DMS 273 (cell line): Measurements from ENCODE around the gene FSTL5.

Experiments used
- DNase-seq: peaks from one replicate; lab custom pipeline; 2025; ENCODE audit not compliant: unreplicated experiment; lab: John Stamatoyannopoulos, UW

Gene FSTL5

DNA sequence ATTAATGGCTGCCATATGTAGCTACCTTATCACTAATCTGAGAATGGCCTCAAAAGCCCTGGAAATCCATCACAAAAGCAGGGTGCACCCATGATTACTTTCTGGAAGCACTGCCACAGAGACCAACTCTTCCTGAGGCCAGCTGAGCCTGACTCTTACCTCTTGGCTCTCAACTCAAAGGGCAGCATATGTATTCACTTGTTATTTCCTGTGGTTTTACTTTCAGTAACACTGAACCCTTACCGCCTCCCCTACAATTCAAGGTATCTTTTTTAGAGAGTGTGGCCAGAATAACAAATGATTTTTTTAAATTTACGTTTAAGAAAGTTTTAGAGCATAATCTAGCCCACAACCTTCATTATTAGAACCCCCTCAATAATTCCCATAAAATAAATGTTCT lies 434.9 kb downstream of the FSTL5 start:
- no peak for DNase-seq

DNA sequence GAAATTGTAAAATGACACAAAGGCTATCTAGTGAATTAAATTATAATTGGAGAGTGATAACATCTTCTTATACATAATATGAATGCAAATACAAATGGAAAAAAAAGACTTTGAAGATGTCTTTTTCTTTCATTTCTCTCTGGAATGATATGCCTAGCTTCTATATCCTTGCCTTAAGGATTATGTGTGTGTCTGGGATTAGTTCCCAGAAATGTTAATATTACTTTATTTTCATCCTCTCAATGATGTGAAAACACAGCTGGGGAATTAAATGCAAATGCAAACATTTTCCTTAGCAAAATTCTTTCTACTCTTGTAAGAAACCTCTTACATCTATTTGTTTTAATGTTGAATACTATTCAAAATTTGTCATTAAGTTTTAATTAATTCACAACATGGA lies 441.9 kb downstream of the FSTL5 start:
- DNase-seq: no peak

DNA sequence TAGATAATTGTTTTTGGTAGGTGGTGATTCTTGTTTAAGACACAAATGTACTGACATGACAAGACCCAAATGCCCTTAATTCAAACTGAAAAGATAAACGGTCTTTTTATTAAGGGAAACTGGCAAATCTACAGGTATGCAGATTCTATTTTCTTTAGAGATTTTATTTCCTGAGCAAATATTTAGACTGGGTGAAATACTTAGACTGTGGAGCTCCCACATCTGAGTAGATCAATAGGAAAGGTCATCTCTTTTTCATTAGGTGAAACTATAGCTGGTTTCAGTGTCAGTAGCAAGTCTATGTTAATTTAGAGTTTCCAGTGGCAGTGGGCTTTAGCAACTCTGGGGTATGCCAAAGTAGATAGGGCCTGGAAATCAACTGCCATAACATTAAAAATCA lies 446.7 kb downstream of the FSTL5 start:
- DNase-seq: no peak

DNA sequence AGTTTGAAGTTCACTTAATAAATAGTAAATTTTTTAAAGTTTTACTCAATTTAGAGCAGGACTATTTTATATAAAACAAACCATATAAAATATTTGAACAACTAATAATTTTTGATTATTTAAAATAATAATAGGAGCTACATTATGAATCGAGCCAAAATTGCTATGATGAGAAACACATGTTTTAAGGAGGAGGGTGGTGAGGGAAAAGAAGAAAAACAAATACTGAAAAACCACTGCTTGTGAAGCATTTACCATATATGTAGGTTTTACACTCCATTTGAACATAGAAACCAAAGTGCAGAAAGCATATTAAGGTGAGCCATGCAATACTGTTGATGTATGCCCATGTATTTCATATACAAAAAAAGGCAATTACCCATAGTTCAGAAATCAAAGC lies 448.9 kb downstream of the FSTL5 start:
- no peak for DNase-seq

DNA sequence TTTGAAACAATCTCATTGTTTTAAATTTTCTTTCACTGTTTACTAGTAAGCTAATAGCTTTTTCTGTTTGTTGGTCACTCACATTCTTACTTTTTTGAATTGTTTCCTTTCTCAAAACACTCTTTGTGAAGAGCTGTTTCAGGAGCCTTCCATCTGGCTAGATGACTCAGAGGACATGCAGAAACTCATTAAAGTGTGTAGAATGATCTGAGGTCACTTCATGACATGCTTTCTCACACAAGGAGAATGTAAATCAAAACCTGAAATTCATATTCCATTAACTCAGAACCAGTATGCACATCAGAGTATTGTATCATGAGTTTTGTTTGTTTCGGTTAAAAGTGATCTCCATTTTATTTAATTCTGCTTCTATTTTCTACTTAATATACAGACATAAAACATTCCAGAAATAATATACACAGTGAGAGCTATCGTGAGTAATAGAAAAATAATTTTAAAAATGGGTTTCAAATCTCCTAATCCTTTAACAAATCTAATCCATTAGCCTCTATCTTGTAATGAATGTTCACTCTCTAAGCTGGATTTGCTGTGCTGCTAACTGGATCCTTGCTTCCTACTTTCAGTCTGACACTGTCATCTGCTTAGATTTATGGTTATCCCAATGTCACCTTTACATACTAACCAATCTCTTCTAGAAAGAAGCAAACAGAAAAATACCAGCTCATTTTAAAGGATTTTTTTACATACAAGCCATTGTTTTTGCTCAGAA lies 449.6 kb downstream of the FSTL5 start:
- DNase-seq: peak; percentile 62

DNA sequence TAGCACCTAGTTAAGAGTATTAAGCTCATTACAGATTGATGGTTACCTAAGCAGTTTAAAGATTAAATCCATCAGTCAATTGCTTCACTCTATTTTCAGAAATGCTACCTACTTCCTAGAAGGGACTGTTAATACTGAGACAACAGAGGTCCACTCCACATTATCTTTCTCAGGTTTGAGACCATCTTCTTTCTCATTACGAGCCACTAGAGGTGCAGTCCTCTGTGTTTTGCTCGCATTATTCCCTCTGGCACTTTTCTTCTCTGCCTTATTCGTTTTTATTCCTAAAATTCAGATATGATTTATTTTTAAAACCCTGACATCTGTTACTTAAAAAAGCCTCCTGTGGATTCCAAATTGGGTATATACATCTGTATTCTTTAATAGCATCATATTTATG lies 459.1 kb downstream of the FSTL5 start:
- DNase-seq: no peak

DNA sequence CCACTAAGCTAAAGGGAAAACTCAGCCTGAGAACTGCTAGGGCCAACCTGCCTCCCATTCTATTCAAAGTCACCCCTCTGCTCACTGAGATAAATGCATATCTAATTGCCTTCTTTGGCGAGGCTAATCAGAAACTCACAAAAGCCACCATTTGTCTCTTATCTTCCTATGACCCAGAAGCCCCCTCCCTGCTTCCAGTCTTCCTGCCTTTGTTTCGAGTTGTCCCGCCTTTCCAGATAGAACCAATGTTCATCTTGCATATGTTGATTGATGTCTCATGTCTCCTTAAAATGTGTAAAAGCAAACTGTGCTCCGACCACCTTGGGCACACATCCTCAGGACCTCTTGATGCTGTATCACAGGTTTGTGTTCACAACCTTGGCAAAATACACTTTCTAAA lies 459.8 kb downstream of the FSTL5 start:
- DNase-seq: no peak

DNA sequence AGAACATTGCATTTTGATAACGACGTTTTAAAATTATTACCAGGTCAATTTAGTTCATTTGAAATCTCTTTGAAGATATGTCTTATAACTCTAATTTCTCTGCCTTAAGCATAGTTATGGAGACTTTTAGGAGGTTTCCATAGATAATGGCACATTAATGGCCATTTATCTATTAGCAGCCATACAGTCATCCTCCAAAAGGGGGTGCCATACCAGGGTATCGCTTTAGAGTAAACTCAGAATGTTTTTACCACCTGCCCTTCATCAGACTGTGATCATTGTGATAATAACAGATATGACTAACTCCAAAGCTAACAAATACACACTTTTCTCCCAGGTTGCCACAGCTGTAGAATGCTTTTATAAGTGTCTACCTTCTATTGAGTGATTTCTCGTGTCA lies 461.5 kb downstream of the FSTL5 start:
- no peak for DNase-seq

DNA sequence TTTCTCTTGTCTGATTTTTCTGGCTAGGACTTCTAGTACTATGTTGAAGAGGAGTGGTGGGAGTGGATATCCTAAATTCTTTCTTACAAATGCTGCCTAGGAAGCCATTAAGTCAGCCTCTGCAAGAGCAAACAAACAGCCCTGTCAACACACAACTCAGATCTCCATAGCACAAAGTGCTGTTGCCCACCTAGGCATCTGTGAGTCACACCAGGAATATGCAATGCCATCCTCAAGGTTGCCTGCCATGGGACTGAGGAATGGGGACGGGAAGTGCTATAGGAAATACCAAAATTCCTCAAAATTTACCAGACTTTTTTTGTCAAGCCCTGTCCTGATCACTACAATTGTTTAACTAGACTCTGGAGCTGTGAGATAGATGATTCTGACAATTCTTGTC lies 466.9 kb downstream of the FSTL5 start:
- DNase-seq: no peak

DNA sequence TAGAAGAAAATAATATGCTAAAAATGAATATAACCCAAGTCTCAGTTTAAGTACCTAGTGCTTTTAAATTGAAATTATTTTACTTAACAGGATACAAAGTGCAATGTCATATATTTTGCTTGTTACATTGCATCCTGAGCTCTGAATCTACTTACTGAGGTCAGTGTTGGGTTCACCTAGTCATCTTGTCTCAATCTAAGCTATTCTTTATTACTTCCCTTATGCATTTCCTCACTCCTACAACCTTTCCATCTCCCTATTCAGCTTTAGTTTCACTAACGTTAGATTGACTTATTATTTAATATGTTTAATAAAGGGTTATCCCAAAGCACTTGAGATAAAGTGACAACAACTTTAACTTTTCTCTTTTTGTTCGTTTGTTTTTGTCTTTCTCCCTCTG lies 483.7 kb downstream of the FSTL5 start:
- no peak for DNase-seq

DNA sequence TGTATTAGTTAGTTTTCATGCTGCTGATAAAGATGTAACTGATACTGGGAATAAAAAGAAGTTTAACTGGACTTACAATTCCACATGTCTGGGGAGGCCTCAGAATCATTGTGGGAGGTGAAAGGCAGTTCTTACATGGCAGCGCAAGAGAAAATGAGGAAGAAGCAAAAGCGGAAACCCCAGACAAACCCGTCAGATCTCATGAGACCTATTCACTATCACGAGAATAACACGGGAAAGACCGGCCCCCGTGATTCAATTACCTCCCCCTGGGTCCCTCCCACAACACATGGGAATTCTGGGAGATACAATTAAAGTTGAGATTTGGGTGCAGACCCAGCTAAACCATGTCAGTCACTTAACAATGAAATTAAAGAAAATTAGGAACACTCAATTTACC lies 499.1 kb downstream of the FSTL5 start:
- DNase-seq: no peak

DNA sequence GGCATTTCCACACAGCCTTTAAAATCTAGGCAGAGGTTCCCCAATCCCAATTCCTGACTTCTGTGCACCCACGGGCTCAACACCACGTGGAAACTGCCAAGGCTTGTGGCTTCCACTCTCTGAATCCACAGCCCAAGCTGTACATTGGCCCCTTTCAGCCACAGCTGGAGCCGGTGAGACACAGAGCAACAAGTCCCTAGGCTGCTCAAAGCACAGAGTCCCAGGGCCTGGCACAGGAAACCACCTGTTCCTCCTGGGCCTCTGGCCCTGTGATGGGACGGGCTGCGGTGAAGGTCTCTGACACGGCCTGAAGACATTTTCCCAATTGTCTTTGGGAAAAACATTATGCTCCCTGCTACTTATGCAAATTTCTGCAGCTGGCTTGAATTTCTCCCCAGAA lies 500.0 kb downstream of the FSTL5 start:
- no peak for DNase-seq

DNA sequence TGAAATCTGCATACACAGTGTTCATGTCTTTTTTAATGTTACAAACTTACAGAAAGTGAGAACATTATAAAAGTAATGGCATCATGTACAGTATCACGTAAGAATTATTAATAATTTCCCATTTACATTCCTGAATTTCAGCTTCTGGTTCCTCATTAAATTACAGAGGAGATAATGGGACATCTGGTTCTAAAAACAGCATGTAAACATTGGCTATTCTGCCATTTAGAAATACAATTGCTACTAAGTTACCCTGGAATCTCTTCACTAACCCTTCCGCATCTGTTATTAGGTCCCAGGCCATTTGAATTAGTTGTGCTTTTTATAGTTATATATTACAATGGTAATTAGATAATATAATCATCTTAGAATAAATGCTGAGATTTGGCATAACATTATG lies 505.1 kb downstream of the FSTL5 start:
- no peak for DNase-seq

DNA sequence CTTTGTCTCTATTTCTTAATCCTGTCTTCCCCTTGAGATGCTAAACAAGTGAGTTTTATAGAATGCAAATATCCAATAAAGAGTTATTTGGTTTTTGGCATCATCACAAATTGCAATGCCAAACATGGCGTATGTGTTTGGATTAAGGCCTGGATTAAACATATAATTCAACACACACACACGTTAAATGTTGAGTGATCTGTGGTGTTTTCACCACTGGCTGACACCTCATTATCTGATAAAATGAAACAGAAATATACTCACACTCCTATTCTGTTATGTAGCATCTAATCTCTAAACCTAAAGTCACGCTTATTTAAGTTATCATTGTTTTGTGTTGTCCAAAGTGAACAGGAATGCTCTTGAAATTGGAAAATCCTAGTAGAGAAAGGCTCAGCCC lies 506.2 kb downstream of the FSTL5 start:
- DNase-seq: no peak

DNA sequence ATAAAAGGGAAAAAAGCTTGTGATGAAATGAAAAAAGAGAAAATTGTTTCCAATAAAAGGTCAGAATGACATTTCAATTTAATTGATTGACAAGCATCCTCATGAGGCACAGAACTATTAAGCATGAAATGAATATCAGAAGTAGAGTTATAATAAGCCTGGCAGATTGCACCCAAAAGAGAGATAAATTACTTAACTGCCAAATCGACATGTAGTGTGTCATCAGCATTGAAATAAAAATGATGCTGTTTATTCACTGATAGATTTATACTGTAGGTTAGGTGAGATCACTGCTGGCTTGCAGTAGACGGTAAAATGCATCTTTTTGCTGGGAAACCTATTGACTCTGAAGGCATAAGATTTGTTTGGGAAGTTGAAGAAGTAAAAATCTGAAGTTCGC lies 507.2 kb downstream of the FSTL5 start:
- no peak for DNase-seq

DNA sequence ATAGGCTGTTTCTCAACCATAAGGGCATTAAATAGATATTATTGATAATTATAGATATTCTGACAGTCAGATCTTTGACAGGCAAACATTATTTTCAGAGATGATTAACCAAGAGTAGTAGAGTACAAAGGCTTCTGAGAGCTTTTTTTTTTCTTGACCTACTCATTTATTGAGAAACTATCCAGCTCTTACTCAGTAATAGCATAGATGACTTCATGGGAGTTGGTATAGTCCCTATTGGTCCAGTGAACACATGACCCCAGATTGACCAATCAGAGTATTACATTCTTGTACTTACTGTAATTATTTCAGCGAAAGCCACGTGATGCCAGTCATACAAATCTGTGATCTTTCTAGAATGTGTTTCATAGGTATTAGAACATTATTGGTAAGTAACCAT lies 508.7 kb downstream of the FSTL5 start:
- DNase-seq: no peak

DNA sequence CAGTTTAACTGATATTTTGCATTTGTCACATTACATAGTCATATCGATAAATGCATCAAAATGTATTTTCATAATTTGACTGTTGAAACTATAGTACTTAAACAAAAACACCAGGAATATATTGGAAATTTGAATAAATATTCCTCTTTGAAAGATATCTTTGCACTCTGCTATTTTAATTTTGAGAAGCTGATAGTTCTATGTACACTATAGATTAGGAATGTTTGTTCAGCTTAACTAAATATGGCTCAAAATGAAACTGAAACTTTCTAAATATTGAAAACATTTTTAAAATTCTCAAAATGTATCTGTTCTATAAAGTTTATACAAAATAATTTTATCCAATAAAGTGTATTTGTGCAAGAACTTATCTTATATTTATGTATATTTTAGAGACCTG lies 510.1 kb downstream of the FSTL5 start:
- no peak for DNase-seq

DNA sequence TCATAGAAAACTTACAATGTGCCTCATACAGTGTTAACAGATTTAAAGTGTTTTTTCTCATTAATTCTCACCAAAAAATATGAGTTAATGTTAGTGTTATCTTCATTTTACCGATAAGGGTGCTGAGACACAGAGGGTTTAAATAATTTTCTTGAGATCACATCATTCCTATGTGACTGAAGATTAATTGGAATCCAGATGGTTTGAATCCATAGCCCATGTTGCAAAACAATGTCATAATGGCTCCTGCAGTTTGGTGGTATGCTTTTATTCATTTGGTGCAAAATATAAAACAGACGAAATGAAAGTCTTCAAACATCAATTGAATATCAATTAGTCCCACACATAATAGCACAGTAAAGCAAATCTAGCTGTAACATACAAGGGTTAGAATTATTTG lies 512.2 kb downstream of the FSTL5 start:
- no peak for DNase-seq

DNA sequence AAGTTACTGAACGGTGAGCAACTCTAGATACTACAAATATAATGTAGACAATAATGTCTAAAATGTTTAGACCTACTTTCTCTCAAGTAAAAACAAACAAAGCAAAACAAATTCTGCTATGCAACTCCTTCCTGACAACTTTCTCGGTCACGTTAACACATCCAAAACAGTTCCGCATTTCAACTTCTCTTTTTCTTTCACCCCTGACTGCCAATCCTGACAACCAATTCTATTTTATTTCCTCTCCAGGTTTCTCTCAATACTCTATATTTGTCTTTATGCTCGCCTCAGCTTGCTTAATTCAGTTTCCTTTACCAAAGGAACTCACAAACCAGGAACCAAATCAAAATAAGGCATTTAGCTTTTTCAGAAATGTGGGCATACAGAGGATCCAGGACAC lies 513.0 kb downstream of the FSTL5 start:
- DNase-seq: no peak

DNA sequence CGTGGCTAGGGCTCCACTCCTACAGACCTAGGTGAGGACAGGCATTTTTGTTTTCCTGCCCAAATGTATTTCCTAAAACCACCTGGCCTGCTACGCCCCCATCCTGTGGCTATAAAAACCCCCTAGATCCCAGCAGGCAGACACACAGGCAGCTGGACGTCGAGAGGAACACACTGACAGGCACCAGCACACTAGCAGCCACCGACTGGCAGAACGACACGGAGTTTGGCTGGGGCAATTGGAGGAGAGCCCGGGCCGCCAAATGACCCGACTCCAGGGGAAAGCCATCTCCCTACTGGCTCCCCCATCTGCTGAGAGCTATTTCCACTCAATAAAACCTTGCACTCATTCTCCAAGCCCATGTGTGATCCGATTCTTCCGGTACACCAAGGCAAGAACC lies 516.0 kb downstream of the FSTL5 start:
- no peak for DNase-seq

DNA sequence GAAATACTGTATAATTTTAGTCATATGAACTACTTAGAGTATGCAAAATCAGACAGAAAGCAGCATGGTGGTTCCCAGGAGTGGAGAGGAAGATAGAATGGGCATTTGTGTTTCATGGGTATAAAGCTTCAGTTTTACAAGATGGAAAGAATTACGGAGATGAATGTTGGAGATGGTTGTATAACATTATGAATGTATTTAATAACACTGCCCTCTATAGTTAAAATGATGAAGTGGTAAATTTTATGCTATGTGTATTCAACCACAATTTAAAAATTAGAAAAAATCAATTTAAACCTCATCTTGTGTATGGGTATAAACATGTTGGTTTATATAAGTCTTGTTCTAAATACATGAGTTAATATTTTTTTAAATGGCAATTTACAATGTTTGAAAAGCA lies 521.1 kb downstream of the FSTL5 start:
- DNase-seq: peak; percentile 5

DNA sequence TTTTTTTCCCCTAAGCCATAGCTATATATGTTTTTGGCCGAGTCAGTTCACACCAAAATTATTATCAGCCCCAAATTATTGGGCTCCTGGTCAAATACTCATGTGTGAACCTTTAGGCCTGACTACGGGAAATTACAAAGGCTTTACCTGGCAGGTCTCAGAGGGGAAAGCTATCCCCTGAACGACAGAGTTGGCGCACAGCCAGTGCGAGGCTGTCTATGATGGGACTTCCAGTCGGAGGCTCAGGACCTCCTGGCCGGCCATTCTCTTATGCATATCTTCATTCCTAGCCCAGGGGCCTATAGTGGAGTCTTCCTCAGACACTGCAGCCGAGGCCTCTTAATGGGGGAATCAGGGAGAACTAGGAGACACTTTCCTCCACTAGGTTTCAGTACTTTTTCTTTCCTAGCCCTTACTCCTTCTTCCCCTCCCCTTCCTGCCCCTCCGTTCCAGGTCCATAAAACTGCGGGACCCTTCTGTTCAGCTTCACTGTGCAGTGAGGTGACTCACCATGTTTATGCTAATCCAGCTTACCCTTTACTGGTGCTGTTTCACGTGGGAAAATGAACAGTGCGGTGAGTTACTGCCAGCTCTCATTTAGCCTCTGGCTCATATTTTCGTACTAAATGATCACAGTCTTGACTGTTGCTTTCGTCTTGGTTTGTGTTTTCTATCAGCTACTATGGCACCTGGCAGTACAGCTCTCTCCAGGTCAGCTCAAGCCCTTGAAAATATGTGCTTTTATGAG lies 533.9 kb downstream of the FSTL5 start:
- peak; percentile 69 for DNase-seq
